Measurements from ENCODE around the gene CRKL.

GRCh38 chr22:20956258-20957101 is 39.3 kb downstream of the CRKL start:
- TF ChIP-seq CTCF (IDR thresholded peaks at IDR 0.05) (no peak), POLR2A (IDR thresholded peaks at IDR 0.05) (no peak)
